Measurements from ENCODE around the gene HPS4.

DNA sequence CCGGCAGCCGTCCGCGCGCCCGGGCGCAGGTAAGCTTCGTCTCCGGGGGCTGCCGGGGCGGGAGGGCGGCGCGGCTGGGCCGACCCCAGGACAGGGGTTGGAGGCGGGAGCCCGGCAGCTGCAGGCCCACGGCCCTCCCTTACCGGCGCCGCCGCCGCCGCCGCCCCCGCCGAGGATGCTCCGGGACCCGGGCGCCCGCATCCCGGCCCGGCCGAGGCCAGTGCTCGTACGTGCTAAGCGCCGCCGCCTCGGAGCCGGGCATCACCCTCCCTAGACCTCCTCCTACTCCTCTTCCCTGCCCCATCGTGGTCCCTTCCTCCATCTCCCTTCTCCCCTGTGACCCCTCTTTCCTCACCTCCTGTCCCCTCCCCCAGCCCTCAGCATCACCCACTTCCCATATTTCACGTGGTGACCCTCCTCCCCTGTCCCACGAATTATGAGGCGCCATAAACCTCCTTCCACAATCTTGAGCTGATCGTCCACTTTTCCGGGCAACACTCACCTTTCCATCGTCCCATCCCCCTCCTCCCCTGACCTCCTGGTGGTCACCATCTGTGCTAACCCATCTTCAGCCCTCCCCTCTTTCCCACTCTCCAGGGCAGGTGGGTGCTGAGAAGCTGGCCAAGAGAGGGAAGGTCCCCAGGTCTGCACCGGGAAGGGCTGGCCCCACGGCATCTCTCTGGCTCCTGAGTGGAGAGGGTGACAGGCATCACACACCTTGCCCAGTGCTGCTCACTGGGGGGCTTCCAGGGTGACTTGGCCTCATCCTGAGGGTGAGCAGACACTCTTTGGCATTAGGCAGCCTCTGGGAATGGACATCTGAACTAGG is 53.9 kb downstream of the HPS4 start:
- TF ChIP-seq, protein P1, sequence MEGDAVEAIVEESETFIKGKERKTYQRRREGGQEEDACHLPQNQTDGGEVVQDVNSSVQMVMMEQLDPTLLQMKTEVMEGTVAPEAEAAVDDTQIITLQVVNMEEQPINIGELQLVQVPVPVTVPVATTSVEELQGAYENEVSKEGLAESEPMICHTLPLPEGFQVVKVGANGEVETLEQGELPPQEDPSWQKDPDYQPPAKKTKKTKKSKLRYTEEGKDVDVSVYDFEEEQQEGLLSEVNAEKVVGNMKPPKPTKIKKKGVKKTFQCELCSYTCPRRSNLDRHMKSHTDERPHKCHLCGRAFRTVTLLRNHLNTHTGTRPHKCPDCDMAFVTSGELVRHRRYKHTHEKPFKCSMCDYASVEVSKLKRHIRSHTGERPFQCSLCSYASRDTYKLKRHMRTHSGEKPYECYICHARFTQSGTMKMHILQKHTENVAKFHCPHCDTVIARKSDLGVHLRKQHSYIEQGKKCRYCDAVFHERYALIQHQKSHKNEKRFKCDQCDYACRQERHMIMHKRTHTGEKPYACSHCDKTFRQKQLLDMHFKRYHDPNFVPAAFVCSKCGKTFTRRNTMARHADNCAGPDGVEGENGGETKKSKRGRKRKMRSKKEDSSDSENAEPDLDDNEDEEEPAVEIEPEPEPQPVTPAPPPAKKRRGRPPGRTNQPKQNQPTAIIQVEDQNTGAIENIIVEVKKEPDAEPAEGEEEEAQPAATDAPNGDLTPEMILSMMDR (IDR thresholded peaks at IDR 0.05), result no peak
- TF ChIP-seq EZH2phosphoT487 (IDR thresholded peaks at IDR 0.05) (no peak), EZH2 (IDR thresholded peaks at IDR 0.05) (no peak)
